ENCODE data around the gene SEPTIN2. TPM values are rescaled to one million over a fixed set of nuclear protein-coding genes. Genes with fewer than 3 reads are reported as not detected.
A peak's percentile ranks its signal among the peaks of the same experiment; 100 is the strongest.

SEPTIN2 gene
- total and polyA plus RNA-seq, 2 experiments from 2014 or later = 227 to 393 TPM

- ATAC-seq = peak; percentile 86
- H3K36me3 ChIP-seq (ENCODE audit: insufficient read depth) = peaks cover 26% of the 10 kb centered on the region
- peak overlapping the region; percentile 80 for H3K4me2 ChIP-seq
- H3K9me3 Mint-ChIP-seq = no peaks in the 10 kb centered on the region
- H3K4me1 ChIP-seq (ENCODE audit: insufficient read depth) = peaks cover 7% of the 10 kb centered on the region
- DNase-seq (ENCODE audit: low spot score) = peak; percentile 88
- H3K4me1 Mint-ChIP-seq = peaks cover 29% of the 10 kb centered on the region
- peaks cover 44% of the 10 kb centered on the region for H3K36me3 Mint-ChIP-seq (ENCODE audit: low read depth)
- H2AFZ ChIP-seq = peak overlapping the region; percentile 60; the same call in 1 of the 2 replicates
- peaks cover 24% of the 10 kb centered on the region for H4K20me1 ChIP-seq (replicated peaks; ENCODE audit: insufficient read depth)
- H3K27me3 Mint-ChIP-seq (ENCODE audit: insufficient read depth, low read depth, poor library complexity) = peaks cover 6% of the 10 kb centered on the region
- H3K4me3 Mint-ChIP-seq = peak overlapping the region; percentile 72
- H3K27ac ChIP-seq (ENCODE audit: low read depth) = peak overlapping the region; percentile 97
- TF ChIP-seq, protein P1, sequence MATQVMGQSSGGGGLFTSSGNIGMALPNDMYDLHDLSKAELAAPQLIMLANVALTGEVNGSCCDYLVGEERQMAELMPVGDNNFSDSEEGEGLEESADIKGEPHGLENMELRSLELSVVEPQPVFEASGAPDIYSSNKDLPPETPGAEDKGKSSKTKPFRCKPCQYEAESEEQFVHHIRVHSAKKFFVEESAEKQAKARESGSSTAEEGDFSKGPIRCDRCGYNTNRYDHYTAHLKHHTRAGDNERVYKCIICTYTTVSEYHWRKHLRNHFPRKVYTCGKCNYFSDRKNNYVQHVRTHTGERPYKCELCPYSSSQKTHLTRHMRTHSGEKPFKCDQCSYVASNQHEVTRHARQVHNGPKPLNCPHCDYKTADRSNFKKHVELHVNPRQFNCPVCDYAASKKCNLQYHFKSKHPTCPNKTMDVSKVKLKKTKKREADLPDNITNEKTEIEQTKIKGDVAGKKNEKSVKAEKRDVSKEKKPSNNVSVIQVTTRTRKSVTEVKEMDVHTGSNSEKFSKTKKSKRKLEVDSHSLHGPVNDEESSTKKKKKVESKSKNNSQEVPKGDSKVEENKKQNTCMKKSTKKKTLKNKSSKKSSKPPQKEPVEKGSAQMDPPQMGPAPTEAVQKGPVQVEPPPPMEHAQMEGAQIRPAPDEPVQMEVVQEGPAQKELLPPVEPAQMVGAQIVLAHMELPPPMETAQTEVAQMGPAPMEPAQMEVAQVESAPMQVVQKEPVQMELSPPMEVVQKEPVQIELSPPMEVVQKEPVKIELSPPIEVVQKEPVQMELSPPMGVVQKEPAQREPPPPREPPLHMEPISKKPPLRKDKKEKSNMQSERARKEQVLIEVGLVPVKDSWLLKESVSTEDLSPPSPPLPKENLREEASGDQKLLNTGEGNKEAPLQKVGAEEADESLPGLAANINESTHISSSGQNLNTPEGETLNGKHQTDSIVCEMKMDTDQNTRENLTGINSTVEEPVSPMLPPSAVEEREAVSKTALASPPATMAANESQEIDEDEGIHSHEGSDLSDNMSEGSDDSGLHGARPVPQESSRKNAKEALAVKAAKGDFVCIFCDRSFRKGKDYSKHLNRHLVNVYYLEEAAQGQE (IDR thresholded peaks at IDR 0.05; ENCODE audit: unreplicated experiment) = no peak
- TF ChIP-seq JUNB (IDR thresholded peaks at IDR 0.05; ENCODE audit: unreplicated experiment) (no peak), ZNF331 (CRISPR knock-in tag; IDR thresholded peaks at IDR 0.05; ENCODE audit: low read depth) (no peak), CTCF (conservative IDR thresholded peaks at IDR 0.05; ENCODE audit: low read depth in 2 of 2) (0 out of 4 replicates have a peak, but pooled peaks of 1 of the 2 experiments have one; percentile 14), POLR2AphosphoS5 (IDR thresholded peaks at IDR 0.05; ENCODE audit: low read depth) (peak; percentile 45; the same call in 1 of the 2 replicates), CREB1 (CRISPR knock-in tag; IDR thresholded peaks at IDR 0.05; ENCODE audit: low read depth) (no peak)
- H3K4me3 ChIP-seq = peak overlapping the region; percentile 64
- H3K79me2 ChIP-seq (replicated peaks; ENCODE audit: insufficient read depth) = peaks cover 35% of the 10 kb centered on the region
- 0 out of 2 replicates have a peak, but pooled peaks cover under 1% of the 10 kb centered on the region for H3F3A ChIP-seq (replicated peaks; ENCODE audit: low read depth)
- H3K27ac Mint-ChIP-seq = peak overlapping the region; percentile 91
- no peaks in the 10 kb centered on the region for H3K9me2 ChIP-seq (ENCODE audit: insufficient read depth)
- no peaks in the 10 kb centered on the region for H3K27me3 ChIP-seq (ENCODE audit: insufficient read depth)
Measured at GRCh38 chr2:241354668-241355658, 39.2 kb downstream of the SEPTIN2 start.

Measured in GM23338 (cell line).